Smooth muscle cell (in vitro differentiated cells): ENCODE results near the gene GYS2. TPM values are rescaled to one million over a fixed set of nuclear protein-coding genes. Genes with fewer than 3 reads are reported as not detected.

ENCODE experiments used
- DNase-seq: peaks from one replicate; lab custom pipeline; 2025; ENCODE audit not compliant: unreplicated experiment; lab: John Stamatoyannopoulos, UW
- H2AFZ ChIP-seq: fragments of 200-600 bp; sonication (generic); 2 replicates; pipeline ENCODE4 v1.6.0; 2016; ENCODE audit warnings: antibody characterized with exemption, low read depth, mild to moderate bottlenecking
- H3F3A ChIP-seq: fragments of 200-600 bp; sonication (generic); 2 replicates; pipeline ENCODE4 v1.6.0; 2017; ENCODE audit warnings: antibody characterized with exemption, low read depth
- H3K27ac ChIP-seq: fragments of 200-600 bp; sonication (generic); 2 replicates; pipeline ENCODE4 v1.5.1; 2016; ENCODE audit warnings: low read depth, mild to moderate bottlenecking
- H3K27me3 ChIP-seq: fragments of 200-600 bp; sonication (generic); 2 replicates; pipeline ENCODE4 v1.6.1; 2016; ENCODE audit warnings: low read depth, mild to moderate bottlenecking
- H3K36me3 ChIP-seq: fragments of 200-600 bp; sonication (generic); 2 replicates; pipeline ENCODE4 v1.5.1; 2016; ENCODE audit warnings: low read depth
- H3K4me1 ChIP-seq: fragments of 200-600 bp; sonication (generic); 2 replicates; pipeline ENCODE4 v1.5.1; 2016; ENCODE audit warnings: low read depth
- H3K4me2 ChIP-seq: fragments of 200-600 bp; sonication (generic); 2 replicates; pipeline ENCODE4 v1.6.0; 2016; ENCODE audit warnings: mild to moderate bottlenecking
- H3K4me3 ChIP-seq: fragments of 200-600 bp; sonication (generic); 2 replicates; pipeline ENCODE4 v1.5.1; 2016; ENCODE audit warnings: mild to moderate bottlenecking
- H3K79me2 ChIP-seq: fragments of 200-600 bp; sonication (generic); 2 replicates; pipeline ENCODE4 v1.6.0; 2016; ENCODE audit warnings: low read depth, mild to moderate bottlenecking
- H3K9ac ChIP-seq: fragments of 200-600 bp; sonication (generic); 2 replicates; pipeline ENCODE4 v1.6.0; 2016; ENCODE audit warnings: low read depth
- H3K9me3 ChIP-seq: fragments of 200-600 bp; sonication (generic); replicated peaks from 2 replicates; pipeline ENCODE4 v1.5.1; 2016; ENCODE audit warnings: low read depth
- H4K20me1 ChIP-seq: fragments of 200-600 bp; sonication (generic); 2 replicates; pipeline ENCODE4 v1.6.0; 2016; ENCODE audit warnings: low read depth
- CTCF ChIP-seq: fragments of 200-600 bp; sonication (generic); IDR thresholded peaks from 2 replicates; pipeline ENCODE4 v1.5.1; 2017; ENCODE audit warnings: borderline replicate concordance, mild to moderate bottlenecking, antibody characterized with exemption; ENCODE audit not compliant: insufficient read depth, poor library complexity, severe bottlenecking
- WGBS: methylation state at CpG from one replicate; pipeline ENCODE4 v1.1.7; 2016; ENCODE audit warnings: low lambda C conversion rate; 5-methylcytosine and 5-hydroxymethylcytosine counted together
- polyA plus RNA-seq: library from polyadenylated mRNA; unstranded; fragments of >200 nt; fragmentation: Nextera tagmentation; extraction: Ambion mirVana; gene quantifications from 2 replicates; pipeline ENCODE4 v1.2.1, GENCODE V29; 2016
- total RNA-seq: library from RNA; depleted of rRNA; stranded (reverse); fragments of >200 nt; gene quantifications from 2 replicates; pipeline ENCODE4 v1.2.3, GENCODE V29; 2014

GYS2 gene
- total and polyA plus RNA-seq, 2 experiments from 2014 or later: not detected

- Histone ChIP-seq H4K20me1 (peaks cover 32% of the 10 kb centered on the region), H3K4me3 (no peak overlapping the region), H3K27me3 (no peaks in the 10 kb centered on the region), H2AFZ (no peak overlapping the region), H3K9ac (no peak overlapping the region), H3K79me2 (no peaks in the 10 kb centered on the region), H3K27ac (peak overlapping the region; percentile 10), H3K36me3 (peaks cover 52% of the 10 kb centered on the region), H3K4me2 (no peak overlapping the region), H3K4me1 (no peaks in the 10 kb centered on the region), H3K9me3 (no peaks in the 10 kb centered on the region), H3F3A (peaks cover 8% of the 10 kb centered on the region)
- 87% methylated on average over 1 of the region's 1 CpG for WGBS
- TF ChIP-seq CTCF: no peak
- DNase-seq: no peak
Observed at GRCh38 chr12:21638054-21638891, 33.6 kb upstream of the GYS2 start.

GRCh38 chr12:21634245-21634644, 29.6 kb upstream of the GYS2 start:
- no peak overlapping the region for H3K4me2 ChIP-seq
- peaks cover 3% of the 10 kb centered on the region for H3F3A ChIP-seq
- H3K4me1 ChIP-seq: no peaks in the 10 kb centered on the region
- no peak for TF ChIP-seq CTCF
- WGBS: 97% methylated on average over 3 of the region's 3 CpGs
- H2AFZ ChIP-seq: no peak overlapping the region
- no peak overlapping the region for H3K4me3 ChIP-seq
- H3K36me3 ChIP-seq: peaks cover 33% of the 10 kb centered on the region
- peaks cover 8% of the 10 kb centered on the region for H4K20me1 ChIP-seq
- no peaks in the 10 kb centered on the region for H3K9me3 ChIP-seq
- no peak overlapping the region for H3K27ac ChIP-seq
- H3K9ac ChIP-seq: no peak overlapping the region
- no peaks in the 10 kb centered on the region for H3K27me3 ChIP-seq
- DNase-seq: no peak
- no peaks in the 10 kb centered on the region for H3K79me2 ChIP-seq

GRCh38 chr12:21631367-21631766, 26.7 kb upstream of the GYS2 start:
- 61% methylated on average over 2 of the region's 2 CpGs for WGBS
- no peak overlapping the region for H3K4me3 ChIP-seq
- no peaks in the 10 kb centered on the region for H3K79me2 ChIP-seq
- peaks cover 5% of the 10 kb centered on the region for H4K20me1 ChIP-seq
- no peak overlapping the region for H3K4me2 ChIP-seq
- no peak for TF ChIP-seq CTCF
- peaks cover 3% of the 10 kb centered on the region for H3F3A ChIP-seq
- no peak overlapping the region for H3K9ac ChIP-seq
- H3K27ac ChIP-seq: no peak overlapping the region
- H3K9me3 ChIP-seq: no peaks in the 10 kb centered on the region
- no peaks in the 10 kb centered on the region for H3K27me3 ChIP-seq
- no peaks in the 10 kb centered on the region for H3K4me1 ChIP-seq
- no peak for DNase-seq
- H2AFZ ChIP-seq: no peak overlapping the region
- H3K36me3 ChIP-seq: peaks cover 16% of the 10 kb centered on the region

- Histone ChIP-seq H3K9ac (no peak overlapping the region), H3F3A (no peaks in the 10 kb centered on the region), H3K79me2 (no peaks in the 10 kb centered on the region), H3K9me3 (no peaks in the 10 kb centered on the region), H3K4me3 (no peak overlapping the region), H3K4me1 (no peaks in the 10 kb centered on the region), H3K27ac (no peak overlapping the region), H3K27me3 (no peaks in the 10 kb centered on the region), H3K36me3 (no peaks in the 10 kb centered on the region), H3K4me2 (no peak overlapping the region), H4K20me1 (no peaks in the 10 kb centered on the region), H2AFZ (no peak overlapping the region)
- WGBS: 95% methylated on average over 2 of the region's 2 CpGs
- no peak for TF ChIP-seq CTCF
- DNase-seq: no peak
Observed at GRCh38 chr12:21627924-21628323, 23.3 kb upstream of the GYS2 start.
